ENCODE data around the gene ATP5F1B. TPM values are rescaled to one million over a fixed set of nuclear protein-coding genes. Genes with fewer than 3 reads are reported as not detected.

The ATP5F1B gene
- total and polyA plus RNA-seq, 9 of the 15 experiments (the other 6 are each of a cell fraction or from before 2014, with no cell fraction given), result 908 to 3,125 (median 1,482) TPM

- H3K27me3 ChIP-seq (ENCODE audit: control insufficient read depth in 2 of 2, insufficient read depth in 2 of 2, low read length in 2 of 2), result no peaks in the 10 kb centered on the region
- TF ChIP-seq FOSL1 (tag; conservative IDR thresholded peaks at IDR 0.05) (no peak), CEBPG (CRISPR knock-in tag; IDR thresholded peaks at IDR 0.05) (no peak), CEBPG (tag; conservative IDR thresholded peaks at IDR 0.05 in 1 of 2, IDR thresholded peaks at IDR 0.05 in 1 of 2) (peak in 1 of 2 experiments; percentile 49; a peak in 1 of 4 replicates), NUFIP1 (IDR thresholded peaks at IDR 0.05; ENCODE audit: partially characterized antibody) (no peak), ZBED1 (IDR thresholded peaks at IDR 0.05) (no peak), PBX2 (CRISPR knock-in tag; IDR thresholded peaks at IDR 0.05; ENCODE audit: low read depth) (no peak), PBX2 (tag; conservative IDR thresholded peaks at IDR 0.05; ENCODE audit: low read depth) (no peak), CEBPB (tag; IDR thresholded peaks at IDR 0.05) (peak; percentile 68), ZZZ3 (IDR thresholded peaks at IDR 0.05) (no peak), TRIM28 (IDR thresholded peaks at IDR 0.05) (no peak), SRSF3 (IDR thresholded peaks at IDR 0.05; ENCODE audit: insufficient read depth, low read length) (no peak), GTF2E2 (tag; IDR thresholded peaks at IDR 0.05) (no peak)
- DNase-seq (ENCODE audit: extremely low read depth in 1 of 4, low spot score in 3 of 4), result no peak
- no peak overlapping the region for H3K9ac ChIP-seq (ENCODE audit: insufficient read depth in 1 of 2, low read depth in 2 of 2, low read length in 2 of 2)
- peaks cover 55% of the 10 kb centered on the region for H3K79me2 ChIP-seq (ENCODE audit: control insufficient read depth, insufficient read depth, low read length)
- no peak for ATAC-seq
- H3K36me3 ChIP-seq (ENCODE audit: control insufficient read depth, insufficient read depth, low read length), result peaks cover 80% of the 10 kb centered on the region
- peaks cover 4 to 21% of the 10 kb centered on the region in 2 experiments; a peak in 4 of 5 replicates for H3K4me1 ChIP-seq (replicated peaks in 1 of 2; ENCODE audit: control insufficient read depth in 2 of 2, insufficient read depth in 2 of 2, low read length in 2 of 2)
- H3K9me3 ChIP-seq (replicated peaks; ENCODE audit: control insufficient read depth, insufficient read depth, low read depth, low read length), result no peaks in the 10 kb centered on the region
- CTCF ChIA-PET (ENCODE audit: low intra/inter-chr PET ratio), result no interaction called here
- POLR2A ChIA-PET, result interaction anchor here (0.6 kb wide), 1 partner anchor 432 kb away, joined by 4 read pairs; no protein-coding TSS in a partner anchor
- no peak for FAIRE-seq
- BruUV-seq (replicated peaks), result no TSS peak
- 94% methylated on average over 5 of the region's 6 CpGs for WGBS (ENCODE audit: insufficient coverage, low coverage, missing lambda C conversion rate)
- no peak overlapping the region for H3K27ac ChIP-seq (ENCODE audit: extremely low read depth, low read depth, low read length)
- no peak overlapping the region for H2AFZ ChIP-seq (ENCODE audit: low read depth, low read length)
- in situ Hi-C loops (cut with MboI) (loop anchor here (10.0 kb wide), 1 partner anchor 84 kb away; the partner anchor contains the start of gene NACA), intact Hi-C loops (cut with micrococcal nuclease) (no loop called here)
- no peak overlapping the region for H3K4me2 ChIP-seq (ENCODE audit: insufficient read depth, low read length)
- no peak overlapping the region for H3K4me3 ChIP-seq
- no peaks in the 10 kb centered on the region for H3K9me1 ChIP-seq (ENCODE audit: control insufficient read depth, insufficient read depth, low read length)
- peaks cover 23% of the 10 kb centered on the region for H4K20me1 ChIP-seq (replicated peaks; ENCODE audit: control insufficient read depth, insufficient read depth, low read length)
Measured at GRCh38 chr12:56641219-56641618, 4.6 kb downstream of the ATP5F1B start.
